GM04504 (cell line): ENCODE measurements around the gene TMEM82.
A peak's percentile ranks its signal among the peaks of the same experiment; 100 is the strongest.
"Not testable (repeated sequence)": the region's sequence is repeated elsewhere in the genome, so short reads cannot be mapped to it uniquely, and the experiment has no call there.

ENCODE experiments used
- DNase-seq: peaks from one replicate; pipeline ENCODE4 v3.0.0-alpha.2; 2012; ENCODE audit warnings: low read depth

The TMEM82 gene

DNA sequence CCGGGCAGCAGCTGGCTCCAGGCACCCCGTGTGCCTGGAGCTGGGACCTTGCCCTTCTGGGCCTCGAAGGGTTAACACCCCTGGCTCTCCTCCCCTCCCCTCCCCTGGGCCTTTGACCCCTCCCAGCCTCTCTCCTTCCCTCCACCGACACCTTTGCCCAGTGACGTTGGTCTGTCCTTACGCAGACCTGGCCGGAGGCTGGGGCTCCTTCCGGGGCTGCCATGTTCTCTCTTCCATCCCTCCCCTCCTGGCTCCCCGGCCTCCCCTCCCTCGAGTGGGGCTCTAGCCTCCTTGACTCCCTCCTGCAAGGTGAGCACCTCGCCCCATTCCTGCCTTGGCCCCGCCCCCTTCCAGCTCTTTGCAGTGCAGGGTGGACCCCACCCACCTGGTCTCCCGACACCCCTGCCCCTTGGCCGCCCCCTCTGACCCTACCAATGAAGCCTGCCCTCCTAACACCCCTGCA, at the start of gene TMEM82:
Gene TMEM82, plus strand, starts transcription at position 161 of the 463 bp plus-strand sequence. Its CDS starts 61 bp downstream, at position 222.
- no peak for DNase-seq

GRCh38 chr1:15693371-15693770, 48.9 kb upstream of the TMEM82 start:
- no peak for DNase-seq

DNA sequence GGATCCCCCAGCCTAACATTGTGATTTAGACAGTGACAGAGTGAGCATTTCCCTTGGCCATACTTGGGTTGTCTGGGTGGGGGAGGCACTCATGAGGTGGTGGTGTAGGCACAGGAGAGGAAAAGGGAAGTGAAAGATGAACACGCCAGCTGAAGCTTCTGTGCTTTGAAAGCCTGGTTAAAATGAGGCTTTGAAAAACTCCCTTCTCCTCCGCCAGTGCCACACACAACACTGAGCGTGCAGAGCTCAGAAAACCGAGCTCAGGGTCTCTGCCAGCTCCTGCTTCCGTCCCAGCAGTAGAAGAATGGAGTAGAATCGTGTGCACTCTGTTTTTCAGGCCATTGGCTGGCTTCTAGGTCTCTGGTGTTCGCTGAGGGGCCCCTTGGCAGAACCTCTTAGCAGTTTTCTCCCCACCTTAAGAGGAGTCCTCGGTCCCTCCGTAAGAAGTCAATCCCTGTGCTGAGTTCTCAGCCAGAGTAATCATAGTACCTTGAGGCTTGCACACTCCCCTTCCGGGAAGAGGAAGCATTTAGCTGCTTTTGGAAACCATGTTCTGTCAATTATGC, 45.3 kb upstream of the TMEM82 start:
- DNase-seq, result no peak

DNA sequence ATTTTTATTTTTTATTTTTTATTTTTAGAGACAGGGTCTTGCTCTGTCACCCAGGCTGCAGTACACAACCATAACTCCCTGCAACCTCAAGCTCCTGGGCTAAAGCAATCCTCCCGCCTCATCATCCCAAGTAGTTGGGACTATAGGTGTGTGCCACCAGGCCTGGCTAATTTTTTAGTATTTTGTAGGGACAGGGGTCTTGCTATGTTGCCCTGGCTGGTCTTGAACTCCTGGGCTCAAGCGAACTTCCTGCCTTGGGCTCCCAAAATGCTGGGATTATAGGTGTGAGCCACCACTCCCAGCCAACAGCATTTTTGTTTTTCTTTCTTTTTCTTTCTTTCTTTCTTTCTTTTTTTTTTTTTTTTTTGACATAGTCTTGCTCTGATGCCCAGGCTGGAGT, 44.1 kb upstream of the TMEM82 start:
- no peak for DNase-seq

- not testable (repeated sequence) for DNase-seq
Observed at GRCh38 chr1:15699321-15699720, 43.0 kb upstream of the TMEM82 start.

- no peak for DNase-seq
Observed at GRCh38 chr1:15700508-15700907, 41.8 kb upstream of the TMEM82 start.

DNA sequence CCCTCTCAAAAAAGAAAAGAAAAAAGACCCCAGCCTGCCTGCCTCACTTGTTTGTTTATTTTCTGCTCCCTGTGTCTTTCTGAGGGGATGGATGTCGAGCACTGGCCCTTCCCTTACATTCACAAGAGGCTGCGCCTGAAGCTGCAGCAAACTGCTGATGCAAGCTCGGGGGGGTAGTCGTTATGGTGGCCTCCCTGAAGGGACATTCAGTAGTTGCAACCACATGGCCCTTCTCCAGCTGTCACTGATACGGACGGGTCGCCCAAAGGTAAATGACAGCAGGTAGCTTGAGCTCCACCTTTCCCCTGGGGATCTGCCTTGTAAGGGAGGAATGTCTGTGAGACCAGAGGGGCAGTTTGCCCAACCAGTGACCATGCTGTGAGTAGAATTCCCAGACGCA, 40.5 kb upstream of the TMEM82 start:
- DNase-seq, result no peak

GRCh38 chr1:15702722-15703550, 39.4 kb upstream of the TMEM82 start:
- no peak for DNase-seq

- DNase-seq, result peak; percentile 85
Observed at GRCh38 chr1:15703562-15703961, 38.7 kb upstream of the TMEM82 start.

- no peak for DNase-seq
Observed at GRCh38 chr1:15704526-15705183, 37.6 kb upstream of the TMEM82 start.

GRCh38 chr1:15705184-15705566, 37.1 kb upstream of the TMEM82 start:
- no peak for DNase-seq

GRCh38 chr1:15706751-15707150, 35.5 kb upstream of the TMEM82 start:
- no peak for DNase-seq

DNA sequence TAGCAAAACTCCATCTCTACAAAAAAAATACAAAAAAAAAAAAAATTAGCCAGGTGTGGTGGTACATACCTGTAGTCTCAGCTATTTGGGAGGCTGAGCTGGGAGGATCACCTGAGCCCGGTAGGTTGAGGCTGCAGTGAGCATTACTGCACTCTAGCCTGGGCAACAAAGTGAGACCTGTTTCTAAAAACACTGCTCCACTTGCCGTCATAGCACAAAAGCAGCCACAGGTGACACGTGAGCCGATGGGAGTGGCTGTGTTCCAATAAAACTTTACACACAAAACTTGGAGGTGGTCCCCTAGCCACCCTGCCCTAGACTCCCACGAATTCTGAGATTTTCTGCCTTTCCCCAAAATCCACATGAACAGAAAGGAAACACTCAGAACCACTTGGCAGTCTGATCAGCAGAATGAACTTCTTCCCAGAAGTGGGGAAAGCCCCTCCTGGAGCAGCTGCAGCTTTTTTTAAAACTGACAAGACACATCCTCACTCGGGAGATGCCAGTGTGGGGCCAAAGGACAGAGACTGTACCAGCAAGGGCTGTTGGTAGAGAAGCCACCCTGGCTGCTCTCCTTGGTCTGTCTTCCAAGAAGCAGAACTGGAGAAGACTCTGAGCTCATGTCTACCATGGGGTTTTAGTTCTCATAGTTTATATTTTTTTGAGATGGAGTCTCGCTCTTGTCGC, 34.9 kb upstream of the TMEM82 start:
- DNase-seq, result no peak

- no peak for DNase-seq
Observed at GRCh38 chr1:15708486-15709137, 33.7 kb upstream of the TMEM82 start.

GRCh38 chr1:15709226-15709625, 33.1 kb upstream of the TMEM82 start:
- DNase-seq, result no peak

DNA sequence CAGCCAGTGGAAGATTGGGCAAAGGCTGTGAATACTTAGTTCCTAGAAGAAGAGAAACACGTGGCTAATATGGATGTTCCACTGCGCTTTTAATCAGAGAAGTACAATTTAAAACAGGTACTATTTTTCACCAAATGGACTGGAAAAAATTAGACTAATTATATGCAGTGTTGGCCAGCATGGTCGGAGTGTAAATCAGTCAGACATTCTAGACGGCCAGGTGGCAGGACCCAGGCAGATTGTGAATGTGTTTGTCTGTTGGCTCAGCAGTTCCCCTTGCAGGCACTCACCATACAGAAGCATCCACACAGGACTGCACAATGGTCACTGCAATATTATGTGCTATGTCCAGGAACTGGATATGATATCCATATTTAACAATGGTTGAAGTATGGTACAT, 30.1 kb upstream of the TMEM82 start:
- DNase-seq, result no peak

GRCh38 chr1:15714406-15715136, 27.7 kb upstream of the TMEM82 start:
- peak; percentile 28 for DNase-seq

DNA sequence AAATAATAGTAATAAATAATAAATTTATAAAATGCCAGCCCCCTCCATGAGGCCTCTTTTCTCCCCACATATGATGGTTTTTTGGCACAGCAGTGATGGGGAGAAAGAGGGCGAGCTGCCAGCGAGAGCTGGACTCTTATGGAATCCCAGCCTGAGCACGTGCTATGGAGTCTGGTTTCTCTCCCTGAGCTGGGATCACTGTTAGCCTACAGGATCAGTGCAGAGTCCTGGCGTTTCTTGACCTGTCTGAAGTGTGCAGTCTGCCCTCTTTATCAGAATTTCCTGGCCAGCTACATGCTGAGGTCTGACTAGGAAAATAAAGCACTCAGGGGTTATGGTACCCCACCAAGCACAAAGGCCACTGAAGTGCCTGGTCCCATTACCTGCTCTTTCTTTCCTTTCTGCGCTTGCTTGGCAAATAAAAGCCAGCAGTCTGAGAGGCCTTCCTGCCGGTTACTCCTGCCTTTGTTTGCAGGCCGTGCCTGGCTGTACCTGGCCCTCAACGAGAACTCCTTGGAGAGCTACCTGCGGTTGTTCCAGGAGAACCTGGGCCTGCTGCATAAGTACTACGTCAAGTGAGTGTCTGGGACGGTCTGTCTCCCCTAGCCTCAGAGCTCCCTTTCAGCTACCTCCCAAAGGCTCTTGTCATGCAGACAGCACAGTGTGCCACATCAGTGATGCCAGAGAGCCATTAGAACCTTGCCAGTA, 24.7 kb upstream of the TMEM82 start:
- no peak for DNase-seq

DNA sequence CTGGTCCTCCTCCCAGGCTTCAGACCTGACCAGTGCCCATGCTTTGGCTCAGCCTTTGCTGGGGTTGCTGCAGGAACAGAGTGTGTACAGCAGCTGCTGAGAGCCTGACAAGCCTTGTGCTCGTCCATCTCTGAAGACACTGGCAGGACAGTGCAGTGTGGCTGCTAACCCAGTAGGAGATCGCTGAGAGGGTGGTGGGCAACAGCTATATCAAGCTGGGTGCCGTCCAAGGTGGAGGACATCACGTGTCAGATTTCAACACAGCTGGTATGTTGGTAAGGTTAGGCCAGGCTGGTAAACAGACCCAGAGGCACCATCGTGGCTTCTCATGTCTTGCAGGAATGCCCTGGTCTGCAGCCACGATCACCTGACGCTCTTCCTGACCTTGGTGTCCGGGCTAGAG, 24.1 kb upstream of the TMEM82 start:
- no peak for DNase-seq

- DNase-seq, result no peak
Observed at GRCh38 chr1:15719381-15720120, 22.7 kb upstream of the TMEM82 start.
